Vagina (tissue), 2 donors: ENCODE data around the gene ZNF777.

Source experiments
- CTCF ChIP-seq, 3 experiments: fragments of 450-650 bp in 2 of 3; fragments of 200-600 bp in 1 of 3; sonication (generic) in 1 of 3; IDR thresholded peaks; one replicate each; pipeline ENCODE4 v1.5.1; 2017 to 2019; ENCODE audit warnings: antibody characterized with exemption in 3 of 3, mild to moderate bottlenecking in 2 of 3, moderate library complexity in 2 of 3
- POLR2A ChIP-seq, 2 donors: fragments of 450-650 bp; IDR thresholded peaks; one replicate each; pipeline ENCODE4 v1.6.1; 2017; ENCODE audit warnings: antibody characterized with exemption in 2 of 2, mild to moderate bottlenecking in 2 of 2, moderate library complexity in 2 of 2
- POLR2AphosphoS5 ChIP-seq, 2 donors: sonication (generic); formaldehyde crosslinking; IDR thresholded peaks; one replicate each; pipeline ENCODE4 v1.9.0; 2017; ENCODE audit warnings: antibody characterized with exemption in 2 of 2, mild to moderate bottlenecking in 2 of 2, low read depth in 1 of 2; ENCODE audit not compliant: insufficient read depth in 1 of 2

- TF ChIP-seq CTCF (IDR thresholded peaks at IDR 0.05) (no peak), POLR2AphosphoS5 (IDR thresholded peaks at IDR 0.05; ENCODE audit: insufficient read depth in 1 of 2, low read depth in 1 of 2) (no peak), POLR2A (IDR thresholded peaks at IDR 0.05) (no peak)
Measured at GRCh38 chr7:149431486-149432120, 29.3 kb downstream of the ZNF777 start.
